GM04504 (cell line): ENCODE results near the gene ACP5.

Experiments used
- DNase-seq: peaks from one replicate; pipeline ENCODE4 v3.0.0-alpha.2; 2012; ENCODE audit warnings: low read depth

ACP5 gene

DNA sequence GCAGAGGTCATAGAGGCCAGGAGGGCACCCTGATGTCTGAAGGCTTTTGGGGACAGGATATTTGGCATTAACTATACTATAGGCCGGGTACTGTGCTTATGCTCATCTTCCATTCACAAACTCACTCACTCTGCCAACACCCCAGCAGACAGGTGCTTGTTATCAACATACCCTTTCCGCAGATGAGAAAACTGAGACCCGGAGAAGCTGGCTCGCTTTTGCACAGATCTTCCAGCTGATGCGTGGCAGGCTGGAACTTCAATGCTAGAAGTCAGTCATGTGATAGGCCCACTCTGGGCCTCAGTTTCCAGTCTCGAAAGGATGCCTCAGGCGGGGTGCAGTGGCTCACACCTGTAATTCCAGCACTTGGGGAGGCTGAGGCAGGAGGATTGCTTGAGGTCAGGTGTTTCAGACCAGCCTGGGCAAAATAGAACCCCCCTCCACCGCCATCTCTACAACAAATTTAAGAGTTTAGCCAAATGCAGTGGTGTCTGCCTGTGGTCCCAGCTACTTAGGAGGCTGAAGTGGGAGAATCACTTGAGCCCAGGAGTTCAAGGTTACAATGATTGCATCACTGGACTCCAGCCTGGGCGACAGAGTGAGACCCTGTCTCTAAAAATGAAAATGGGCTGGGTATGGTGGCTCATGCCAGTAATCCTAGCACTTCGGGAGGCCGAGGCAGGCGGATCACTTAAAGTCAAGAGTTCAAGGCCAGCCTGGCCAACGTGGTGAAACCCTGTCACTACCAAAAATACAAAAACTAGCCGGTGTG lies 29.3 kb downstream of the ACP5 start:
- DNase-seq, result no peak

DNA sequence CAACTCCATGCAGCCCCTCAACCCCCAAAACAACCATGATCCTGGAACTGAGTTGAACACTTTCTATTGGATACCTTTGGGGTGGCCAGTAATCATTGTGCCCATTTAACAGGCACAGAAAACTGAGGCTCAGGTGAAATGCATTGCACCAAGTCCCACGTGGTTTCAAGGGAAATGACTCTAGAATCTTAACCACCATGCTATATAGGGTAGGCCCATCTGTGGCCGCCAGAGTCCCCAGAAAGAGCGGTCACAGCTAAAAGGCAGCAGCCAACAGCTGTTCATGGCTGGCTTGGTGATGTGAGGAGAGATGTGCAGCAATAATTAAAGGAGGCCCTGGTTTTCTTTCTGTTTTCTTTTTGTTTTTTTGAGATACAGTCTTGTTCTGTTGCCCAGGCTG lies 36.2 kb downstream of the ACP5 start:
- no peak for DNase-seq

DNA sequence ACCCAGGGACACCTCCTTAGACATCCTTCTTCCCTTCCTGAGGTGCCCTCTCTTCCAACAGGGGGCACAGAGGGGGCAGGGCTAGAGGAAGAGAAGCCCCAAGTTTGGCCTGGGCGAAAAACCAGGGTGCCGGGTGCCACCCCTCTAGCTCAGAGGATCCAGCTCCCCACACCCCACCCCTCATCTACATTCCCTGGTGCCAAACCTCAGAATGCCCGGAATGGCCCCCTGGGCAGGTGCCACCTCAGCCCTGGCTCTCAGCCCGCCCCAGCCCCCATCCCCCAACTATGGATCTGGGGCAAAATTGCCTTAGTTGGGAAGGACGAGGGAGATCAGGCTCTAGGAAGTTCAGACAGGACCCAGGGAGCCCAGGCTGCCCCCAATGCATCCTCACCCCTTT lies 36.8 kb downstream of the ACP5 start:
- no peak for DNase-seq

DNA sequence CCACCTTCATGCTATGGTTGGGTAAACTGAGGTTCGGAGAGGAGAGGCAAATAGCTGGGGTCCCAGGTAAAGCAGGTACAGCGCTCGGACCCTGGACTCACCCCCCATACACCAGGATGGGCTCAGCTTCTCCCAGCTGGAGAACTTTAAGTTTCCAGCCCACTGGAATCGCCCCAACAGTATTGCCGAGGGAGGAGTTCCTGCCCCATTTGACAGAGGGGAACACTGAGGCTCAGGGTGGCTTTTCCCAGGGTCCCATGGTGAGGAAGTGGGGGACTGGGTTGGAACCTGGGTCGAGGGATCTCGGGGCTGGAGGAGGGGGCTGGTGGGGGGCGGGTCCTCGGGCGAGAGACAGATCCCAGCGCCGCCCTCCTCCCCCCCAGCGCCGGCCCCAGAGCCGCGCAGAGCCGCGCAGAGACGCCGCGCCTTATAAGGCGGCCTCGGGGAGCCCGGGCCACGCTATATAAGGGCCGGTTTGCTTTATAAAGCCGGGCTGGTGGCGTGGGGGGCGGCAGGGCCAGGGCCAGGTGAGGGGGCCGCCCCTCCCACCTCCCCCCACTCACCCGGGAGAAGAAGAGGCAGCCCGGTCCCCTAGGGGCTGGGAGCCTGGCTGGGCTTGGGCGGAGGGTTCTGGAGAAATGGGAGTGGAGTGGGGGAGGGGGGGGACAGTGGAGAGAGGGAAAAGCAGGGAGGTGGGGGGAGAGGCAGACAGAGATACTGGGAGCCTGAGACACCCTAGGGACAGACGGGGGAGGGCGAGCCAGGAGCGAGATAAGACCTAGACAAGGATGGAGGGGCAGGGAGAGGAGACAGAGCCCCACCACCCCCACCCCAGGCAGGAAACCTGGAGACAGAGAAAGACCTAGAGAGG lies 37.7 kb downstream of the ACP5 start:
- DNase-seq, result no peak

DNA sequence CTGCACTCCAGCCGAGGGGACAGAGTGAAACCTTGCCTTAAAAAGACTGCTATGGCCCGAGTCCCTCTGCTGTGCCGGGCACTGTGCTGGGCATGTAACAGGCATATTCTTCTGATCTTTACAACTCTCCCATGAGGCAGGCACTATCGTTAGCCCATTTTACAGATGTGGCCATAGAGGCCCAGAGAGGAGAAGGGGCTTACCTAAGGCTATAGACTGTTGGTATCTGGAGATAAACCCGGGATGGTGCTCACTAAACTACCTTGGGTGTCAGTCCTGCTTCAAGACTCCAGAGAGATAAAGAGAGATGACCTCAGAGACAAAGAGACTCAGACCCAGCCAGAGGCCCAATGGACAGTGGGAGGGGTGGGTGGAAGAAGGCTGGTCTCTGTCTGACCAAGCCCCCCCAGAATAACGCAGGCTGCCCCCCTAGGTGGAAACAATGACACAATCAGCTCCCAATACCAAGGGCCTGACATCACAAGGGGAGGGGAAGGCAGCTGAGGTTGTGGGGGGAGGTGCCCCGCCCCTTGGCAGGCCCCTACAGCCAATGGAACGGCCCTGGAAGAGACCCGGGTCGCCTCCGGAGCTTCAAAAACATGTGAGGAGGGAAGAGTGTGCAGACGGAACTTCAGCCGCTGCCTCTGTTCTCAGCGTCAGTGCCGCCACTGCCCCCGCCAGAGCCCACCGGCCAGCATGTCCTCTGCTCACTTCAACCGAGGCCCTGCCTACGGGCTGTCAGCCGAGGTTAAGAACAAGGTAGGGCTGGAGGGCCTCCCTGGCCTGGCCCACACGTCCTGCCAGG lies 39.0 kb downstream of the ACP5 start, which contains the start of gene CNN1:
Gene CNN1 (plus strand): TSS at position 620 of the 805 bp plus-strand sequence. CDS start 77 bp downstream, at position 697.
- no peak for DNase-seq

DNA sequence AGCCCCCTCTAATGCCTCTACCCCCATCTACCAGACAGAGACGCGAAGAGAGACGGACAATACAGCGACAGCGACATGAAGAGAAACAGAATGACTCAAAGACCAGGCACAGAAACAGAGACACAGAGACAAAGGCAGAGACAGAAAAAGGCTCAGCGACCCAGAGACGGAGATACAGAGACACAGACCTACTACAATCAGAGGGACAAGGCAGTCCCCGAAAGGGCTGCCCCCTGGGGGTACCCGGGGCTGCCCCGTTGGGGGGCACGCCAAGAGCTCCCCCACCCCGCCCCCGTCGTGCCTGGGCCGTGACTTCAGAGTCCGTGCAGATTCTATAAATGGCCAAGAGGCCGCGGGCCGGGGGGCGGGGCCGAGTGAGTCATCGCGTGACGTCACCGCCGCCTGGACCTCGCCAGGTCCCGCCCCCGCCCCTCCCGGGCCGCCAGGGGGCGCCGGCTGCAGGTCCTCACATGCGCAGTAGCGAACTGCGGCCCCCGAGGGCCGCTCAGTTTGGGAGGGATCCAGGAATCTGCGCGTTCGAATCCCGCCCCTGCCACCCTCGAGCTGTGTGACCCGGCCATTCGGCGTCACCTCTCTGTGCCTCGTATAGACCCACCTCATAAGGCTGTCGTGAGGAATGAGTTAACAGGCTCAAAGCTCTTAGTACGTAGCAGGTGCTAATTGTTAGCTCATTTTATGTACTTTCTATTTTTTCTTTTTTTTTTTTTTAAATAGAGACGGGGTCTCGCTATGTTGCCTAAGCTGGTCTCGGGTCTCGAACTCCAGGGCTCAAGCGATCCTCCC lies 41.5 kb downstream of the ACP5 start:
- peak; percentile 67 for DNase-seq

DNA sequence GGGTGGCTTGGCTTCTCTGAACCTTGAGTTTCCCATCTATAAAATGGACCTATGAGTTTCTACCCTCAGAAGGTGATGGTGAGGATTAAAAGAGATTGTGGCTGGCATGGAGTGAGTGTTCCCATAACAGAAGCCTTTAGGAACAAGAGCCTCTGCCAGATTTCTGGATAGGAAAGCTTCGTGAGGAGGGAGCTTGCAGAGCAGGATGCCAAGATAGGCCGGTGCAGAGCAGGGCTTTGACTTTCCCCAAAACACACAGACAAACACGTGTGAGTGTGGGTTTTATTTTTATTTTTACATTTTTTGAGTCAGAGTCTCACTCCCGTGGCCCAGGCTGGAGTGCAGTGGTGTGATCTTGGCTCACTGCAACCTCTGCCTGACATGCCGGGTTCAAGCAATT lies 42.5 kb downstream of the ACP5 start:
- no peak for DNase-seq

DNA sequence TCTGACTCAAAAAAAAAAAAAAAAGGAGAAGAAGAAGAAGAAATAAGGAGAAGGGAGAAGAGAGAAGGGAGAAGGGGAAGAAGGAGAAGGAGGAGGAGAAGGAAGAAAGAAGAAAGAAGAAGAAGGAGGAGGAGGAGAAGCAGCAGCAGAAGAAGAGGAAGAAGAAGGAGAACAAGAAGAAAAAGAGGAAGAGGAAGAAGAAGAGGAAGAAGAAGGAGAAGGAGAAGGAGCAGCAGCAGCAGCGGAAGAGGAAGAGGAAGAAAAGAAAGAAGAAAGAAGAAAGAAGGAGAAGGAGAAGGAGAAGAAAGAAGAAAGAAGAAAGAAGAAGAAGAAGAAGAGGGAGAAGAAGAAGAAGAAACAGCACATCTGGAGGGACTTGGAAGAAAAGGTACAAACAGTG lies 42.9 kb downstream of the ACP5 start:
- DNase-seq, result no peak

DNA sequence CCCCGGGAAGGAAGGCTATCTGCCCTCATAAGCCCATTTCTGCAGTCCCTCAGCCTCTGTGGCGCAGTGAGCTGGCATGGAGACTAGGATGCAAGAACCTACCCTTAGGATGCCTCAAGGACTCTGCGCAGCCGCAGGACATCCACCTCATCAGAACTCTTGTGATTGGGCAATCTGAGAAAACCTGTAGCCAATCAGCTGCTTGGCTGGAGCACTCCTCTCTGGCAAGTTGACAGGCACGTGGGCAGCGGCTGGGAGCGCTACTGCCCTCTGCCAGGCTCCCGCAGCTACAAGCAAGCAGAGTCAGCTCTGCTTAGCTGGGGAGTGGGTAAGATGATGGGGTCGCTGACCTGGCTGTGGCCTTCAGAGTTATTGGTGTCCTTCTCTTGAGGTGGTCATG lies 47.0 kb downstream of the ACP5 start:
- no peak for DNase-seq

DNA sequence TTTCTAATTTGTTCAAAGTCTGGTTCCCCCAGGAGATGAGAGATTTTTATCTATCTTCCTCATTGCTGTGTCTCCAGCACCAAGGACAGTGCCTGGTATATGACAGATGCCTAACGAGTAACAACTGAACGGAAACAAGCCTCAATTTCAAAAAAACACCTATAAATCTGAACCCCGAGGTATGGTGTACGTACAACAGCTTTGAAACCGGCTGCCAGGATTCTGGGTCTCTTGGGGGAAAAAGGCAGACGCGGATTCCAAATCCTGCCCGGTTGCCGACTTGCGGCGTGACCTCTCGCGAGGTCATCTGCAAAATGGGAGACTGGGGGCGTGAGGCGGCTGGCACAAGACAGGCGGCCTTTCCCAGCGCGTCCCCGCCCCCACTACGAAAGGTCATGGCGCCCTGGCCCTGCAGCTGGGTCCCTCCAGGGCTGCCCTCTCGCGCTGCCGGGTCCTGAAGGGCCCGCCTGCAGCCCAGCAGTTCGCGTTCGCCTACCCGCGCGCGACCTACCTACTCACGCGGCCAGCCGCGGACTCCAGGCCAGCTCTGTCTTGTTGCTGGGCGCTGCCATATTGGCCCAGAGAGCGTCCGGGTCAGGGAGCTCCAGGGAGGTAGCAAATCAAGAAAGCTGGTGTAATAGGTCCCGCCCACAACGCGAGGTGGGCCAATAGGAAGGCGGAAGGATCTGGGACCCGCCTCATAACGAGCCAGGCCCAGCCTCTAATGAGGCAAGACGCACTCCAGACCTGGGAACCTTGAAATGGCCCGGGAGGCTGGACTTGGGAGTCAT lies 48.7 kb downstream of the ACP5 start, which contains the start of gene ECSIT:
Gene ECSIT (minus strand): TSS at position 584 of the 791 bp plus-strand sequence. CDS start 9,964 bp downstream, outside the sequence.
- DNase-seq, result peak; percentile 99
